ENCODE data around the gene GRB14.

- TF ChIP-seq POLR2A (IDR thresholded peaks at IDR 0.05; ENCODE audit: extremely low read depth, insufficient read length) (no peak), CTCF (IDR thresholded peaks at IDR 0.05; ENCODE audit: low read depth, low read length) (no peak)
These were observed 11.5 kb downstream of the GRB14 start for GRCh38 chr2:164609790-164610189.
